ENCODE data around the gene OR51B2. TPM values are rescaled to one million over a fixed set of nuclear protein-coding genes. Genes with fewer than 3 reads are reported as not detected.

Gene OR51B2
- total RNA-seq, 4 donors from 2014 or later = not detected

- no peak overlapping the region for H3K27ac ChIP-seq
- intact Hi-C loops (cut with DNase I) = no loop called here
- H3K4me3 ChIP-seq = no peak overlapping the region
- H3K9me3 ChIP-seq = no peaks in the 10 kb centered on the region
- no peaks in the 10 kb centered on the region for H3K27me3 ChIP-seq
- WGBS, 2 donors = 45 to 59% methylated on average over 2 of the region's 2 CpGs
- H3K36me3 ChIP-seq = no peaks in the 10 kb centered on the region
- no peak for TF ChIP-seq POLR2A (IDR thresholded peaks at IDR 0.05)
- no peak for DNase-seq
- no peaks in the 10 kb centered on the region for H3K4me1 ChIP-seq
These were observed 16.7 kb downstream of the OR51B2 start for GRCh38 chr11:5307256-5308019.

- no peak overlapping the region for H3K27ac ChIP-seq
- 83 to 100% methylated on average over 1 of the region's 1 CpG for WGBS, 2 donors
- no peak for DNase-seq
These were observed 20.1 kb downstream of the OR51B2 start for GRCh38 chr11:5304046-5304445.

GRCh38 chr11:5303626-5304025, 20.5 kb downstream of the OR51B2 start:
- TF ChIP-seq CTCF (IDR thresholded peaks at IDR 0.05) (no peak), POLR2A (IDR thresholded peaks at IDR 0.05) (no peak)
- WGBS, 2 donors = 79 to 80% methylated on average over 5 of the region's 5 CpGs
- no peaks in the 10 kb centered on the region for H3K36me3 ChIP-seq
- no peak for DNase-seq
- no peaks in the 10 kb centered on the region for H3K4me1 ChIP-seq
- intact Hi-C loops (cut with DNase I) = no loop called here
- H3K4me3 ChIP-seq = no peak overlapping the region
- H3K9me3 ChIP-seq = no peaks in the 10 kb centered on the region
- H3K27me3 ChIP-seq = no peaks in the 10 kb centered on the region
- no peak overlapping the region for H3K27ac ChIP-seq

More at GRCh38 chr11:5304046-5304445, 20.1 kb downstream of the OR51B2 start:
- H3K4me1 ChIP-seq = no peaks in the 10 kb centered on the region
- no peaks in the 10 kb centered on the region for H3K36me3 ChIP-seq
- no peak overlapping the region for H3K4me3 ChIP-seq
- no peaks in the 10 kb centered on the region for H3K27me3 ChIP-seq
- no peaks in the 10 kb centered on the region for H3K9me3 ChIP-seq
- intact Hi-C loops (cut with DNase I) = no loop called here
- TF ChIP-seq POLR2A (IDR thresholded peaks at IDR 0.05) (no peak), CTCF (IDR thresholded peaks at IDR 0.05) (no peak)

- no peak for DNase-seq
- H3K36me3 ChIP-seq = no peaks in the 10 kb centered on the region
- H3K27ac ChIP-seq = no peak within 1 kb of the TSS
- H3K9me3 ChIP-seq = no peaks in the 10 kb centered on the region
- no peaks in the 10 kb centered on the region for H3K4me1 ChIP-seq
- H3K27me3 ChIP-seq = no peaks in the 10 kb centered on the region
- H3K4me3 ChIP-seq = no peak within 1 kb of the TSS
- TF ChIP-seq CTCF (IDR thresholded peaks at IDR 0.05) (no peak), POLR2A (IDR thresholded peaks at IDR 0.05) (no peak)
- 79 to 81% methylated on average over 2 of the region's 2 CpGs for WGBS, 2 donors
- intact Hi-C loops (cut with DNase I) = no loop called here
These were observed 22.3 kb downstream of the OR51B2 start, which contains the start of gene OR51B4 for GRCh38 chr11:5301846-5302245. TSS of gene OR51B4 (minus strand) at chr11:5301946. CDS start at chr11:5301946, 0 bp downstream.

- TF ChIP-seq CTCF (IDR thresholded peaks at IDR 0.05) (no peak), POLR2A (IDR thresholded peaks at IDR 0.05) (no peak)
- Histone ChIP-seq H3K4me3 (no peak overlapping the region), H3K36me3 (no peaks in the 10 kb centered on the region), H3K9me3 (no peaks in the 10 kb centered on the region), H3K4me1 (no peaks in the 10 kb centered on the region), H3K27me3 (no peaks in the 10 kb centered on the region), H3K27ac (no peak overlapping the region)
- WGBS, 2 donors = 48 to 64% methylated on average over 3 of the region's 3 CpGs
- no peak for DNase-seq
- intact Hi-C loops (cut with DNase I) = no loop called here
These were observed 23.8 kb downstream of the OR51B2 start for GRCh38 chr11:5300251-5300650.

All from esophagus squamous epithelium (tissue), 5 donors.